Nephron progenitor cell (in vitro differentiated cells): ENCODE measurements around the gene SLC35F3.

ENCODE experiments used
- DNase-seq: peaks from one replicate; pipeline ENCODE4 v3.0.0; 2021
- H3K27ac Mint-ChIP-seq: 2 replicates; pipeline ENCODE4 v1.8.0; 2021; ENCODE audit warnings: mild to moderate bottlenecking, moderate library complexity, mixed read lengths
- H3K27me3 Mint-ChIP-seq: 2 replicates; pipeline ENCODE4 v1.8.0; 2021; ENCODE audit warnings: mild to moderate bottlenecking, low read depth, mixed read lengths; ENCODE audit not compliant: poor library complexity
- H3K36me3 Mint-ChIP-seq: 2 replicates; pipeline ENCODE4 v1.8.0; 2021; ENCODE audit warnings: low read depth, mixed read lengths
- H3K4me1 Mint-ChIP-seq: 2 replicates; pipeline ENCODE4 v1.8.0; 2021; ENCODE audit warnings: mixed read lengths
- H3K4me3 Mint-ChIP-seq: 2 replicates; pipeline ENCODE4 v1.8.0; 2021; ENCODE audit warnings: mild to moderate bottlenecking, moderate library complexity, mixed read lengths
- H3K9me3 Mint-ChIP-seq: 2 replicates; pipeline ENCODE4 v1.8.0; 2021; ENCODE audit warnings: mild to moderate bottlenecking, moderate library complexity, mixed read lengths
- TF ChIP-seq, protein P1 (sequence below): fragments of 200-600 bp; sonication (generic); IDR thresholded peaks from 2 replicates; pipeline ENCODE4 v1.5.0; 2021; ENCODE audit warnings: antibody characterized with exemption

The SLC35F3 gene

DNA sequence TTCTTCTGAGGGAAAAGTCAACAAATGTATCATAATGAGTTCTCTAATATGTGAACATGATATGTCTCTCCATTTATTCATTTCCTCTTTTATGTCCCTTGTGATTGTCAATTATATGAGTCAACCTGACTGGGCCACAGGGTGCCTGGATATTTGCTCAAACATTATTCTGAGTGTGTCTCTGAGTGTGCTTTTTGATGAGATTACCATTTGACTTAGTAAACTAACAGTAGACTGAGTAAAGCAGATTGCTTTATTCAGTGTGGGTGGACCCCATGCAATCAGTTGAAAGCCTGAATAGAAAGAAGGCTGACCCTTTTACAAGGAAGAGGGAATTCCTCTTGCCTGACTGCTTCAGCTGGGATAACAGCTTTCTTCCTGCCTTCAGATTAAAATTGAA, 142.6 kb downstream of the SLC35F3 start:
- Mint-ChIP-seq H3K4me1 (no peaks in the 10 kb centered on the region), H3K27me3 (peaks cover 16% of the 10 kb centered on the region), H3K4me3 (no peak overlapping the region), H3K9me3 (peaks cover 33% of the 10 kb centered on the region), H3K27ac (no peak overlapping the region), H3K36me3 (no peaks in the 10 kb centered on the region)
- no peak for DNase-seq
- TF ChIP-seq, protein P1, sequence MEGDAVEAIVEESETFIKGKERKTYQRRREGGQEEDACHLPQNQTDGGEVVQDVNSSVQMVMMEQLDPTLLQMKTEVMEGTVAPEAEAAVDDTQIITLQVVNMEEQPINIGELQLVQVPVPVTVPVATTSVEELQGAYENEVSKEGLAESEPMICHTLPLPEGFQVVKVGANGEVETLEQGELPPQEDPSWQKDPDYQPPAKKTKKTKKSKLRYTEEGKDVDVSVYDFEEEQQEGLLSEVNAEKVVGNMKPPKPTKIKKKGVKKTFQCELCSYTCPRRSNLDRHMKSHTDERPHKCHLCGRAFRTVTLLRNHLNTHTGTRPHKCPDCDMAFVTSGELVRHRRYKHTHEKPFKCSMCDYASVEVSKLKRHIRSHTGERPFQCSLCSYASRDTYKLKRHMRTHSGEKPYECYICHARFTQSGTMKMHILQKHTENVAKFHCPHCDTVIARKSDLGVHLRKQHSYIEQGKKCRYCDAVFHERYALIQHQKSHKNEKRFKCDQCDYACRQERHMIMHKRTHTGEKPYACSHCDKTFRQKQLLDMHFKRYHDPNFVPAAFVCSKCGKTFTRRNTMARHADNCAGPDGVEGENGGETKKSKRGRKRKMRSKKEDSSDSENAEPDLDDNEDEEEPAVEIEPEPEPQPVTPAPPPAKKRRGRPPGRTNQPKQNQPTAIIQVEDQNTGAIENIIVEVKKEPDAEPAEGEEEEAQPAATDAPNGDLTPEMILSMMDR = no peak

DNA sequence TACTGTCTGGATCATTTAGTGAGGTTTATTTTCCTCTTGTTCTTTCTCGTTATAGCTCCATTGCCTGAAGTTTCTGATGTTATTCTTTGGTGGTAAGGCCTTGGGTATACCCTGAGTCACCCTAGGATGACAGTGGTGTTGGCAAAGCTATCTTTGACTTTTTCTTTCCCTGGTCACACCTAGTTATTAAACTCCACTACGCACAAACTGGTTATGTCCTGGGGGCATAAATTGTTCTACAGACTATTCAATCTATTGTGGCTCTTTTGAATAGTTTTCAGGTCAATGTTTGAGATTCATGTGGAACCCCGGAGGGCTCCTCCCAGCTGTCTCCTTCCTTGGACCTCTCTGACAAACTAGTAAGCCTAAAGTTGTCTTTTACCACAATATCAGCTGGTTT, 157.7 kb downstream of the SLC35F3 start:
- Mint-ChIP-seq H3K36me3 (peaks cover 10% of the 10 kb centered on the region), H3K4me1 (peaks cover 7% of the 10 kb centered on the region), H3K27me3 (peaks cover 4% of the 10 kb centered on the region), H3K9me3 (peaks cover 24% of the 10 kb centered on the region), H3K4me3 (no peak overlapping the region), H3K27ac (no peak overlapping the region)
- no peak for DNase-seq
- TF ChIP-seq, protein P1 = no peak

DNA sequence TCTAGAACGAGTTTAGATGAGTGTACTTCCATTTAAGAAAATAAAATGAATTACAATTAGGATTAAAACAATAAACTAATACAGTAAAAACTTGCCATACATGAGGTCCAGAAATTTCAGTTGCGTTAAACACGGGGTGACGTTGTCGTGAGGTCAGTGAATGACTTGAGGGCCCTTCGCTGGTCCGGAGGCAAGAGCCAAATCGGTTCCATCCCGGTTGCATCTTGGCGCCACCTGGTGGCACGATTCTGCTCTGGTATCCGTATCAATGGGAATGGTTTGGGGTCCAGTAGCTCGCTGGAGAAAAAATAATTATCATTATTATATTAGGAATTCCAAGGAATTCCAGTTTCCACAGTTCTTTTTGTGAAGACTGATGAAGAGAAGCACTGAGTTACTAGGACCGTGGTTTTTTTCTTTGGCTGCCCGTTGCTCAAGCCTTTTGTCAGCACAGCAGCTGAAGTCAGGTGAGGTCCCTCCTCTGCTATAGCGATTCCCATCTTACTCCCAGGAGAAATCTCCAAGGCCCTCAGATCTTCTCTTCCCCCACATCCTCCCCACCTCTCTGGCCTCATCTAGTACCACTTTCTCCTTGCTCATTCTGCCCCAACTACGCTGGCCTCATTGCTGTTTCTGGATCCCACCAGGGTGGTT, 161.4 kb downstream of the SLC35F3 start:
- H3K36me3 Mint-ChIP-seq = peaks cover 10% of the 10 kb centered on the region
- peaks cover 4% of the 10 kb centered on the region for H3K27me3 Mint-ChIP-seq
- TF ChIP-seq, protein P1 = peak; percentile 74

DNA sequence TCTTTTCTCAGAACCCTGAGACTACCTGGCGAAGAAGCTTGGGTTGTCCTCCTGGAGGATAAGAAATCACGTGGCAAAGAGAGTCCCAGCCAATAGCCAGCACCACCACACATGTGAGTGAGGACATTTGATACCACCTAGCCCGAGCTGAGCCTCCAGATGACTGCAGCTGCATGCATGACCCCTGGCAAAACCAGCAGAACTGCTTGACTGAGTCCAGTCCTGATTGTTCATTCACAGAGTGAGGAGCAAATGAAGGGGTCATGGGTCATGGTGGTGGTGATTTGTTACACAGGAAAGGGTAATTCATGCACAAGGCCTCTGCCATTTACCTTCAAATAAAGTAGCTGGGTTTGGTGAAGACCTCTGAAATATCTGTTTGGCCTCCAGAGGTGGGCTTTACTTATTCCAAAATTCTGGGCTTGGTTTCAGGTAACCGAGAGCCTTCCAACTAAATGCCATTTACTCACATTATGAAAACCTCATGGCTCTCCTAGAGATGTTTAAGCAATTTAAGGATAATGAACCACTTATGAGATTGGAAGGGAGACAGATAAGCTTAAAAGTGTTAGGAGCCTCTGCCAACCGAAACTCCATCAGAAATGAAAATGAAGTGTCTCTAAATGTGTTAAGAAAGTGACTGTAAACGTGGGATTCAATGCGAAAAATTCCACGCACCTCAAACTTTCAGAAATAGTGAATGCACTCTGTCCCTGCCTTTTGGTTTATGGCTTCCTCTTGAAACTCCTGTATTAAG, 163.3 kb downstream of the SLC35F3 start:
- Mint-ChIP-seq H3K9me3 (peaks cover 3% of the 10 kb centered on the region), H3K4me3 (no peak overlapping the region), H3K27me3 (peaks cover 4% of the 10 kb centered on the region), H3K36me3 (no peaks in the 10 kb centered on the region), H3K27ac (peak overlapping the region; percentile 47), H3K4me1 (peaks cover 25% of the 10 kb centered on the region)
- DNase-seq = peak; percentile 51
- TF ChIP-seq, protein P1 = no peak

More for the DNA sequence above, 161.4 kb downstream of the SLC35F3 start:
- no peak overlapping the region for H3K27ac Mint-ChIP-seq
- peaks cover 18% of the 10 kb centered on the region for H3K9me3 Mint-ChIP-seq
- peak; percentile 82 for DNase-seq
- H3K4me3 Mint-ChIP-seq = no peak overlapping the region
- H3K4me1 Mint-ChIP-seq = peaks cover 25% of the 10 kb centered on the region

DNA sequence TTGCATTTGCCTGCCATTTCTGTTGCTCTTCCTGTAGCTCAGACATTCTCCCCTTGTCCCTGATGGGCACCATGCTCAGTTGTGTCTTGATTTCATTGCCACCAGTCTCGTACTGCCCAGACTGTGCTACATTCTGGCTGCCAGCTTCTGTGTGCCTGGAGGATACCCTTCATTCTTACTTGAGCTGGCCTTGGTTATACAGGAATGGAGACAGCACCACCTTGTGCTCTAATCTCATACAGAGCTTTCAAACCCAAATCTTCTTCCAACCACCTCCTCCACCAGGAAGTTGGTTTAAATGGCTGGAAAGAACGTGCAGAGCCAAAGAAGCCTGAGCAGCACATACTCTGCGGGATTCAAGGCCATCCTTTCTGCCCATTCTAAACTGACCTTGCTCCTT, 165.3 kb downstream of the SLC35F3 start:
- Mint-ChIP-seq H3K4me1 (peaks cover 35% of the 10 kb centered on the region), H3K4me3 (no peak overlapping the region), H3K27me3 (peaks cover 4% of the 10 kb centered on the region), H3K9me3 (peaks cover 3% of the 10 kb centered on the region), H3K36me3 (no peaks in the 10 kb centered on the region), H3K27ac (peak overlapping the region; percentile 4)
- no peak for DNase-seq
- TF ChIP-seq, protein P1 = no peak
